Measurements from ENCODE around the gene NAALADL2.

DNA sequence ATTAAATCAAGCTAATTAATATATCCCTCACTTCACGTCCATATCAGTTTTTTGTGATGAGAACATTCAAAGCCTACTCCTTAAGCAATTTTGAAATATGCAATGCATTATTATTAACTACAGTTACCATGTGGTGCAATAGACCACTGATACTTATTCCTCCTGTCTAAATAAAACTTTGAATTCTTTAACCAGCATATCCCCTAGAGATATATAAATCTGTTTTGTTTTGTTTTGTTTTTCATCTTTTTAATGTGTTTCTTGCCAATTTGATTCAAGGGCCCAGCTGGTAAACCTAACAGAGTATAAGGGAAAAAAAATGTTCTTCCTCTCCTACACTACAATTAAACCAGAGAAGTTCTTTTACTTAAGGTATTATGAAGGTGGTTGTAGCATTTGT lies 524.2 kb downstream of the NAALADL2 start:
- no peak for TF ChIP-seq POLR2AphosphoS5 (IDR thresholded peaks at IDR 0.05; ENCODE audit: low read depth, low read length)
- TF ChIP-seq, protein P1, sequence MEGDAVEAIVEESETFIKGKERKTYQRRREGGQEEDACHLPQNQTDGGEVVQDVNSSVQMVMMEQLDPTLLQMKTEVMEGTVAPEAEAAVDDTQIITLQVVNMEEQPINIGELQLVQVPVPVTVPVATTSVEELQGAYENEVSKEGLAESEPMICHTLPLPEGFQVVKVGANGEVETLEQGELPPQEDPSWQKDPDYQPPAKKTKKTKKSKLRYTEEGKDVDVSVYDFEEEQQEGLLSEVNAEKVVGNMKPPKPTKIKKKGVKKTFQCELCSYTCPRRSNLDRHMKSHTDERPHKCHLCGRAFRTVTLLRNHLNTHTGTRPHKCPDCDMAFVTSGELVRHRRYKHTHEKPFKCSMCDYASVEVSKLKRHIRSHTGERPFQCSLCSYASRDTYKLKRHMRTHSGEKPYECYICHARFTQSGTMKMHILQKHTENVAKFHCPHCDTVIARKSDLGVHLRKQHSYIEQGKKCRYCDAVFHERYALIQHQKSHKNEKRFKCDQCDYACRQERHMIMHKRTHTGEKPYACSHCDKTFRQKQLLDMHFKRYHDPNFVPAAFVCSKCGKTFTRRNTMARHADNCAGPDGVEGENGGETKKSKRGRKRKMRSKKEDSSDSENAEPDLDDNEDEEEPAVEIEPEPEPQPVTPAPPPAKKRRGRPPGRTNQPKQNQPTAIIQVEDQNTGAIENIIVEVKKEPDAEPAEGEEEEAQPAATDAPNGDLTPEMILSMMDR (IDR thresholded peaks at IDR 0.05) = no peak
- TF ChIP-seq, protein P2, sequence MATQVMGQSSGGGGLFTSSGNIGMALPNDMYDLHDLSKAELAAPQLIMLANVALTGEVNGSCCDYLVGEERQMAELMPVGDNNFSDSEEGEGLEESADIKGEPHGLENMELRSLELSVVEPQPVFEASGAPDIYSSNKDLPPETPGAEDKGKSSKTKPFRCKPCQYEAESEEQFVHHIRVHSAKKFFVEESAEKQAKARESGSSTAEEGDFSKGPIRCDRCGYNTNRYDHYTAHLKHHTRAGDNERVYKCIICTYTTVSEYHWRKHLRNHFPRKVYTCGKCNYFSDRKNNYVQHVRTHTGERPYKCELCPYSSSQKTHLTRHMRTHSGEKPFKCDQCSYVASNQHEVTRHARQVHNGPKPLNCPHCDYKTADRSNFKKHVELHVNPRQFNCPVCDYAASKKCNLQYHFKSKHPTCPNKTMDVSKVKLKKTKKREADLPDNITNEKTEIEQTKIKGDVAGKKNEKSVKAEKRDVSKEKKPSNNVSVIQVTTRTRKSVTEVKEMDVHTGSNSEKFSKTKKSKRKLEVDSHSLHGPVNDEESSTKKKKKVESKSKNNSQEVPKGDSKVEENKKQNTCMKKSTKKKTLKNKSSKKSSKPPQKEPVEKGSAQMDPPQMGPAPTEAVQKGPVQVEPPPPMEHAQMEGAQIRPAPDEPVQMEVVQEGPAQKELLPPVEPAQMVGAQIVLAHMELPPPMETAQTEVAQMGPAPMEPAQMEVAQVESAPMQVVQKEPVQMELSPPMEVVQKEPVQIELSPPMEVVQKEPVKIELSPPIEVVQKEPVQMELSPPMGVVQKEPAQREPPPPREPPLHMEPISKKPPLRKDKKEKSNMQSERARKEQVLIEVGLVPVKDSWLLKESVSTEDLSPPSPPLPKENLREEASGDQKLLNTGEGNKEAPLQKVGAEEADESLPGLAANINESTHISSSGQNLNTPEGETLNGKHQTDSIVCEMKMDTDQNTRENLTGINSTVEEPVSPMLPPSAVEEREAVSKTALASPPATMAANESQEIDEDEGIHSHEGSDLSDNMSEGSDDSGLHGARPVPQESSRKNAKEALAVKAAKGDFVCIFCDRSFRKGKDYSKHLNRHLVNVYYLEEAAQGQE (IDR thresholded peaks at IDR 0.05; ENCODE audit: insufficient read depth in 1 of 2, low read depth in 2 of 2, low read length in 1 of 2) = no peak
- TF ChIP-seq TCF7L2 (IDR thresholded peaks at IDR 0.05; ENCODE audit: low read depth, low read length) = no peak
